Sigmoid colon (tissue), 4 donors: Measurements from ENCODE around the gene CFDP1.

Source experiments
- CTCF ChIP-seq, 4 experiments: fragments of 450-650 bp in 3 of 4; fragments of 200-600 bp in 1 of 4; IDR thresholded peaks; one replicate each; pipeline ENCODE4 v1.5.1; 2016 to 2019; ENCODE audit warnings: antibody characterized with exemption in 4 of 4, mild to moderate bottlenecking in 3 of 4, moderate library complexity in 2 of 4
- EP300 ChIP-seq, 4 donors: sonication (generic); formaldehyde crosslinking; IDR thresholded peaks; one replicate each; pipeline ENCODE4 v1.6.1; 2017; ENCODE audit warnings: antibody characterized with exemption in 4 of 4

GRCh38 chr16:75482434-75483205 lies 49.3 kb upstream of the CFDP1 start:
- TF ChIP-seq CTCF (IDR thresholded peaks at IDR 0.05): no peak
- TF ChIP-seq EP300 (IDR thresholded peaks at IDR 0.05): no peak
